HAP-1 (cell line): ENCODE data around the gene ARHGAP6.

Source experiments
- DNase-seq, 2 experiments: peaks; one replicate each; pipeline ENCODE4 v3.0.0-alpha.2; 2016 to 2020; ENCODE audit warnings: low spot score in 2 of 2
- H3K27me3 ChIP-seq: fragments of 250-450 bp; sonication (Bioruptor Pico); 2 replicates; pipeline ENCODE4 v1.5.1; 2020; ENCODE audit warnings: low read depth, mild to moderate bottlenecking, moderate library complexity
- H3K36me3 ChIP-seq: fragments of 250-450 bp; sonication (Bioruptor Pico); replicated peaks from 2 replicates; pipeline ENCODE4 v1.5.1; 2020; ENCODE audit warnings: mild to moderate bottlenecking
- H3K4me1 ChIP-seq: fragments of 250-450 bp; sonication (Bioruptor Pico); 2 replicates; pipeline ENCODE4 v1.5.1; 2020; ENCODE audit warnings: mild to moderate bottlenecking
- H3K4me3 ChIP-seq: fragments of 250-450 bp; sonication (Bioruptor Pico); 2 replicates; pipeline ENCODE4 v1.5.1; 2020; ENCODE audit warnings: mild to moderate bottlenecking, moderate library complexity
- H3K9me3 ChIP-seq: fragments of 250-450 bp; sonication (Bioruptor Pico); 2 replicates; pipeline ENCODE4 v1.5.1; 2020; ENCODE audit warnings: mild to moderate bottlenecking, moderate library complexity
- in situ Hi-C: fragments of 300-500 bp; cut with MboI; formaldehyde crosslinking; loops from 3 replicates; pipeline ENCODE4 v1.14.3; 2020; ENCODE audit warnings: low sequenced_read_pairs, inconsistent platforms, mixed read lengths

The ARHGAP6 gene

DNA sequence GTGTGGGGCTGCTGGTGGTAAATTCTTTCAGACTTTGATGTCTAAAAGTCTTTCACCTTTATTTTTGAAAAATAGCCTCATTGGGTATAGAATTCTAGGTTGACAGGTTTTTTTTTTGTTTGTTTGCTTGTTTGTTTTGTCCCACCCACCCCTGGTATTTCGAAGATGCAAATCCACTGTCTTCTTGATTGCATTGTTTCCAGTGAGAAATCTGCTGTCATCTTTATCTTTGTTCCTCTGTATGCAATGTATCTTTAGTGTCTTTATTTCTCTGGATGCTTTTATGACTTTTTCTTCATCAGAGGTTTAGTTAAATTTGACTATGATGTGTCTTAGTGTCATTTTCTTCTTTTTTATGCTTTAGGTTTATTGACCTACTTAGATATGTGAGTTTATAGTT is 575.9 kb downstream of the ARHGAP6 start:
- in situ Hi-C loops = no loop called here
- no peaks in the 10 kb centered on the region; the same call in 1 of the 2 replicates for H3K9me3 ChIP-seq
- no peaks in the 10 kb centered on the region for H3K27me3 ChIP-seq
- no peaks in the 10 kb centered on the region for H3K4me1 ChIP-seq
- no peak overlapping the region for H3K4me3 ChIP-seq
- DNase-seq = no peak
- H3K36me3 ChIP-seq = no peaks in the 10 kb centered on the region
